ENCODE data around the gene SPATA33. TPM values are rescaled to one million over a fixed set of nuclear protein-coding genes. Genes with fewer than 3 reads are reported as not detected.

Gene SPATA33
- total and polyA plus RNA-seq, 2 donors: 4.7 to 8.1 TPM

DNA sequence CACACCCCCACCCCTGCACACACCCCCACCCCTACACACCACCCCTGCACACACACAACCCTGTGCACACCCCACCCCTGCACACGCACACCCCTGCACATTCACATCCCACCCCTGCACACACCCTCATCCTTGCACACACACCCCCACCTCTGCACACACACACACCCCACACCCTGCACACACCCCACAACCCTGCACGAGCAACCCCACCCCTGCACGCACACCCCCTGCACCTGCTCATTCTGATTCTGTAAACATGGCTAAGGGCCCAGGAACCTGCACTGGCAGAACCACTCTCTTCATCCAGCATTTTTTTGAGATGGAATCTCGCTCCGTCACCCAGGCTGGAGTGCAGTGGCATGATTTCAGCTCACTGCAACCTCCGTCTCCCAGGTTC, 18.3 kb upstream of the SPATA33 start:
- 93% methylated on average over 6 of the region's 6 CpGs for WGBS
- no peak overlapping the region for H3K27ac ChIP-seq (ENCODE audit: low read depth in 1 of 2, low read length in 1 of 2)
- H3K9me3 ChIP-seq (ENCODE audit: control insufficient read depth in 2 of 2, insufficient read depth in 1 of 2, low read length in 1 of 2): peaks cover 0 to 16% of the 10 kb centered on the region in 2 donors
- peaks cover 0 to 5% of the 10 kb centered on the region in 2 donors for H3K4me1 ChIP-seq (ENCODE audit: control insufficient read depth in 2 of 2, insufficient read depth in 2 of 2, low read length in 2 of 2)
- H3K36me3 ChIP-seq (ENCODE audit: control insufficient read depth in 2 of 2, insufficient read depth in 2 of 2, low read length in 1 of 2): peaks cover 2% of the 10 kb centered on the region in 2 donors
- no peaks in the 10 kb centered on the region for H3K27me3 ChIP-seq (ENCODE audit: control insufficient read depth in 2 of 2, insufficient read depth in 1 of 2, low read length in 1 of 2)
- no peak for DNase-seq (ENCODE audit: low read depth in 6 of 9, low spot score in 9 of 9)
- no peak overlapping the region for H3K4me3 ChIP-seq (ENCODE audit: low read length in 2 of 2)

GRCh38 chr16:89641458-89642119, 16.0 kb upstream of the SPATA33 start:
- no peak for DNase-seq (ENCODE audit: low read depth in 6 of 9, low spot score in 9 of 9)
- Histone ChIP-seq H3K36me3 (ENCODE audit: control insufficient read depth in 2 of 2, insufficient read depth in 2 of 2, low read length in 1 of 2) (peaks cover 24 to 25% of the 10 kb centered on the region in 2 donors), H3K9me3 (ENCODE audit: control insufficient read depth in 2 of 2, insufficient read depth in 1 of 2, low read length in 1 of 2) (peaks cover 0 to 7% of the 10 kb centered on the region in 2 donors), H3K27ac (ENCODE audit: low read depth in 1 of 2, low read length in 1 of 2) (no peak overlapping the region), H3K4me3 (ENCODE audit: low read length in 2 of 2) (no peak overlapping the region), H3K4me1 (ENCODE audit: control insufficient read depth in 2 of 2, insufficient read depth in 2 of 2, low read length in 2 of 2) (peaks cover 0 to 5% of the 10 kb centered on the region in 2 donors), H3K27me3 (ENCODE audit: control insufficient read depth in 2 of 2, insufficient read depth in 1 of 2, low read length in 1 of 2) (no peaks in the 10 kb centered on the region)
- WGBS: 65% methylated on average over 14 of the region's 14 CpGs

DNA sequence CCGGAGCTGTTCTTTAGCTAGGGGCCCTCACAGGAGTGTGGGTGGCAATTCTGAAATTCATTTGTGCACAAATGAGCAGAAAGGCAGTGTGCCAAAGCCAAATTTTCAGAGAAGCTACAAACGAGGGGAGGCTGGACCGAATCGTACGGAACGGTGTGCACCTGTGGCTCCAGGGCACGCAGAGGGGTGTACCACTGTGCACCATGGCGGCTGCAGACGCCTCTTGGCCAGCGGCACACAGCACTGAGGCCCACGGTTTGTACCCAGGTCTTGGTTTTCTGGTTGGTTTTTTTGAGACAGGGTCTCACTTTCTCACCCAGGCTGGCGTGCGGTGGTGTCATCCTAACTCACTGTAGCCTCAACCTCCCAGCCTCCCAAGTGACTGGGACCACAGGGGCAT, 15.1 kb upstream of the SPATA33 start:
- no peak overlapping the region for H3K27ac ChIP-seq (ENCODE audit: low read depth in 1 of 2, low read length in 1 of 2)
- H3K36me3 ChIP-seq (ENCODE audit: control insufficient read depth in 2 of 2, insufficient read depth in 2 of 2, low read length in 1 of 2): peaks cover 34% of the 10 kb centered on the region in 2 donors
- no peaks in the 10 kb centered on the region for H3K27me3 ChIP-seq (ENCODE audit: control insufficient read depth in 2 of 2, insufficient read depth in 1 of 2, low read length in 1 of 2)
- H3K4me3 ChIP-seq (ENCODE audit: low read length in 2 of 2): no peak overlapping the region
- DNase-seq (ENCODE audit: low read depth in 6 of 9, low spot score in 9 of 9): no peak
- WGBS: 93% methylated on average over 13 of the region's 13 CpGs
- H3K9me3 ChIP-seq (ENCODE audit: control insufficient read depth in 2 of 2, insufficient read depth in 1 of 2, low read length in 1 of 2): peaks cover 0 to 9% of the 10 kb centered on the region in 2 donors
- H3K4me1 ChIP-seq (ENCODE audit: control insufficient read depth in 2 of 2, insufficient read depth in 2 of 2, low read length in 2 of 2): peaks cover 0 to 5% of the 10 kb centered on the region in 2 donors

- Histone ChIP-seq H3K27ac (ENCODE audit: low read depth in 1 of 2, low read length in 1 of 2) (no peak overlapping the region), H3K4me1 (ENCODE audit: control insufficient read depth in 2 of 2, insufficient read depth in 2 of 2, low read length in 2 of 2) (peaks cover 0 to 5% of the 10 kb centered on the region in 2 donors), H3K4me3 (ENCODE audit: low read length in 2 of 2) (no peak overlapping the region), H3K36me3 (ENCODE audit: control insufficient read depth in 2 of 2, insufficient read depth in 2 of 2, low read length in 1 of 2) (peaks cover 38 to 39% of the 10 kb centered on the region in 2 donors), H3K9me3 (ENCODE audit: control insufficient read depth in 2 of 2, insufficient read depth in 1 of 2, low read length in 1 of 2) (peaks cover 0 to 6% of the 10 kb centered on the region in 2 donors), H3K27me3 (ENCODE audit: control insufficient read depth in 2 of 2, insufficient read depth in 1 of 2, low read length in 1 of 2) (no peaks in the 10 kb centered on the region)
- 95% methylated on average over 14 of the region's 14 CpGs for WGBS
- no peak for DNase-seq (ENCODE audit: low read depth in 6 of 9, low spot score in 9 of 9)
Measured at GRCh38 chr16:89643769-89644300, 13.8 kb upstream of the SPATA33 start.

DNA sequence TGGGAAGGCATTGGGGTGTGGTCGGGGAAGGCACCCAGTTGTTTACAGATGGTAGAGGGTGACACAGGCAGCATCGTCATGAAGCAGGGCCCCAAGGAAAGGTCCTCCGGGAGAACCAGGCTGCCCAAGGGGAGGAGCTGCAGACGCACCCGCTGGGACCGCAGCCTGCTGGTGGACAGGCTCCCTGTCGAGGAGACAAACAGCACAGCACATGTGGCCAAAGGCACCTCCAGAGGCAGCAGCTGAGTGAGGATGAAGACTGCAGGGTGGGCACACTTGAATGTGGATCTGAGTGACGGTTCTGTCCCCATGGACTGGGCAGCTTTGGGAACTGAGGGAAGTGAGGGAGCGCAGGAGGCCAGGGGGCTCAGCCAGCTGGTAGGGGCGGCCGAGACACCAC, 12.5 kb upstream of the SPATA33 start:
- Histone ChIP-seq H3K4me3 (ENCODE audit: low read length in 2 of 2) (no peak overlapping the region), H3K27me3 (ENCODE audit: control insufficient read depth in 2 of 2, insufficient read depth in 1 of 2, low read length in 1 of 2) (no peaks in the 10 kb centered on the region), H3K4me1 (ENCODE audit: control insufficient read depth in 2 of 2, insufficient read depth in 2 of 2, low read length in 2 of 2) (peaks cover 0 to 5% of the 10 kb centered on the region in 2 donors), H3K9me3 (ENCODE audit: control insufficient read depth in 2 of 2, insufficient read depth in 1 of 2, low read length in 1 of 2) (peaks cover 0 to 6% of the 10 kb centered on the region in 2 donors), H3K27ac (ENCODE audit: low read depth in 1 of 2, low read length in 1 of 2) (no peak overlapping the region), H3K36me3 (ENCODE audit: control insufficient read depth in 2 of 2, insufficient read depth in 2 of 2, low read length in 1 of 2) (peaks cover 43 to 50% of the 10 kb centered on the region in 2 donors)
- WGBS: 96% methylated on average over 11 of the region's 11 CpGs
- no peak for DNase-seq (ENCODE audit: low read depth in 6 of 9, low spot score in 9 of 9)

GRCh38 chr16:89646270-89646669, 11.4 kb upstream of the SPATA33 start:
- 99% methylated on average over 22 of the region's 22 CpGs for WGBS

GRCh38 chr16:89646906-89647305, 10.7 kb upstream of the SPATA33 start:
- Histone ChIP-seq H3K27me3 (ENCODE audit: control insufficient read depth in 2 of 2, insufficient read depth in 1 of 2, low read length in 1 of 2) (no peaks in the 10 kb centered on the region), H3K36me3 (ENCODE audit: control insufficient read depth in 2 of 2, insufficient read depth in 2 of 2, low read length in 1 of 2) (peaks cover 56 to 63% of the 10 kb centered on the region in 2 donors), H3K4me3 (ENCODE audit: low read length in 2 of 2) (no peak overlapping the region), H3K9me3 (ENCODE audit: control insufficient read depth in 2 of 2, insufficient read depth in 1 of 2, low read length in 1 of 2) (peaks cover 0 to 6% of the 10 kb centered on the region in 2 donors), H3K27ac (ENCODE audit: low read depth in 1 of 2, low read length in 1 of 2) (no peak overlapping the region), H3K4me1 (ENCODE audit: control insufficient read depth in 2 of 2, insufficient read depth in 2 of 2, low read length in 2 of 2) (no peaks in the 10 kb centered on the region)
- DNase-seq (ENCODE audit: low read depth in 6 of 9, low spot score in 9 of 9): no peak
- WGBS: 95% methylated on average over 12 of the region's 12 CpGs

More at GRCh38 chr16:89646270-89646669, 11.4 kb upstream of the SPATA33 start:
- peaks cover 51 to 57% of the 10 kb centered on the region in 2 donors for H3K36me3 ChIP-seq (ENCODE audit: control insufficient read depth in 2 of 2, insufficient read depth in 2 of 2, low read length in 1 of 2)
- no peaks in the 10 kb centered on the region for H3K27me3 ChIP-seq (ENCODE audit: control insufficient read depth in 2 of 2, insufficient read depth in 1 of 2, low read length in 1 of 2)
- no peak for DNase-seq (ENCODE audit: low read depth in 6 of 9, low spot score in 9 of 9)
- H3K4me1 ChIP-seq (ENCODE audit: control insufficient read depth in 2 of 2, insufficient read depth in 2 of 2, low read length in 2 of 2): peaks cover 0 to under 1% of the 10 kb centered on the region in 2 donors
- H3K27ac ChIP-seq (ENCODE audit: low read depth in 1 of 2, low read length in 1 of 2): no peak overlapping the region
- H3K4me3 ChIP-seq (ENCODE audit: low read length in 2 of 2): no peak overlapping the region
- H3K9me3 ChIP-seq (ENCODE audit: control insufficient read depth in 2 of 2, insufficient read depth in 1 of 2, low read length in 1 of 2): peaks cover 0 to 6% of the 10 kb centered on the region in 2 donors

DNA sequence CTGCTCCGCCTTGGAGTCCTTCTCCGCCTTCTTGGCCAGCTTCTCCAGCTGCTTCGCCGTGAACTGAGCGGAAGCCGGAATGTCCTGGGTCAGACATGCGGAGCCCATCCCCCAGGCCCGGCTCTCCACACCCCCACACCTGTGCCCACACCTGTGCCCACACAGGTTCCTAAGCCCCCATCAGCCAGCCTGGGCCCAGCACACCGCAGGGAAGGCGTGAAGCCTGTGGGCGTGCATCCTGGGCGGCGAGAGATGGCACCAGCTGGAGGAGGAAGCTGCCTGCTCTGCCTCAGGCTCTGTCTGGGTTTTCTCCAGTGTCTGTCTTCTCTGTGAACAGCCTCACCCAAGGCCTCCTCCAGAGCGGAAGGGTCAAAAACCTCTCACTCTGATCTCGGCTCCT, 6.1 kb upstream of the SPATA33 start:
- 98% methylated on average over 15 of the region's 15 CpGs for WGBS
- H3K4me3 ChIP-seq (ENCODE audit: low read length in 2 of 2): no peak overlapping the region
- H3K36me3 ChIP-seq (ENCODE audit: control insufficient read depth in 2 of 2, insufficient read depth in 2 of 2, low read length in 1 of 2): peaks cover 38 to 52% of the 10 kb centered on the region in 2 donors
- H3K27me3 ChIP-seq (ENCODE audit: control insufficient read depth in 2 of 2, insufficient read depth in 1 of 2, low read length in 1 of 2): no peaks in the 10 kb centered on the region
- peaks cover 0 to 6% of the 10 kb centered on the region in 2 donors for H3K9me3 ChIP-seq (ENCODE audit: control insufficient read depth in 2 of 2, insufficient read depth in 1 of 2, low read length in 1 of 2)
- DNase-seq (ENCODE audit: low read depth in 6 of 9, low spot score in 9 of 9): no peak
- peaks cover 4 to 5% of the 10 kb centered on the region in 2 donors for H3K4me1 ChIP-seq (ENCODE audit: control insufficient read depth in 2 of 2, insufficient read depth in 2 of 2, low read length in 2 of 2)
- no peak overlapping the region for H3K27ac ChIP-seq (ENCODE audit: low read depth in 1 of 2, low read length in 1 of 2)

- Histone ChIP-seq H3K27me3 (ENCODE audit: control insufficient read depth in 2 of 2, insufficient read depth in 1 of 2, low read length in 1 of 2) (no peaks in the 10 kb centered on the region), H3K4me1 (ENCODE audit: control insufficient read depth in 2 of 2, insufficient read depth in 2 of 2, low read length in 2 of 2) (peaks cover 15 to 17% of the 10 kb centered on the region in 2 donors), H3K9me3 (ENCODE audit: control insufficient read depth in 2 of 2, insufficient read depth in 1 of 2, low read length in 1 of 2) (no peaks in the 10 kb centered on the region), H3K4me3 (ENCODE audit: low read length in 2 of 2) (no peak overlapping the region), H3K36me3 (ENCODE audit: control insufficient read depth in 2 of 2, insufficient read depth in 2 of 2, low read length in 1 of 2) (peaks cover 24 to 38% of the 10 kb centered on the region in 2 donors), H3K27ac (ENCODE audit: low read depth in 1 of 2, low read length in 1 of 2) (no peak overlapping the region)
- 97% methylated on average over 10 of the region's 10 CpGs for WGBS
- no peak for DNase-seq (ENCODE audit: low read depth in 6 of 9, low spot score in 9 of 9)
Measured at GRCh38 chr16:89653656-89654295, 3.9 kb upstream of the SPATA33 start.

All from thymus (tissue), 11 donors.